Left renal pelvis (tissue), 4 donors: ENCODE results near the gene MEIS1. TPM values are rescaled to one million over a fixed set of nuclear protein-coding genes. Genes with fewer than 3 reads are reported as not detected.
"Not testable (repeated sequence)": the region's sequence is repeated elsewhere in the genome, so short reads cannot be mapped to it uniquely, and the experiment has no call there.

Experiments
- DNase-seq, 4 donors: peaks; one replicate each; pipeline ENCODE4 v3.0.0-alpha.2; 2013; ENCODE audit warnings: low read depth in 4 of 4, low spot score in 3 of 4
- polyA plus RNA-seq, 4 donors: library from polyadenylated mRNA; unstranded; fragments of 120-200 nt; gene quantifications; one replicate each; pipeline ENCODE4 v1.2.1, GENCODE V29; 2013; ENCODE audit not compliant: insufficient read length in 4 of 4

The MEIS1 gene
- 100 to 1,000 TPM; 119 to 314 (median 149) TPM for polyA plus RNA-seq

DNA sequence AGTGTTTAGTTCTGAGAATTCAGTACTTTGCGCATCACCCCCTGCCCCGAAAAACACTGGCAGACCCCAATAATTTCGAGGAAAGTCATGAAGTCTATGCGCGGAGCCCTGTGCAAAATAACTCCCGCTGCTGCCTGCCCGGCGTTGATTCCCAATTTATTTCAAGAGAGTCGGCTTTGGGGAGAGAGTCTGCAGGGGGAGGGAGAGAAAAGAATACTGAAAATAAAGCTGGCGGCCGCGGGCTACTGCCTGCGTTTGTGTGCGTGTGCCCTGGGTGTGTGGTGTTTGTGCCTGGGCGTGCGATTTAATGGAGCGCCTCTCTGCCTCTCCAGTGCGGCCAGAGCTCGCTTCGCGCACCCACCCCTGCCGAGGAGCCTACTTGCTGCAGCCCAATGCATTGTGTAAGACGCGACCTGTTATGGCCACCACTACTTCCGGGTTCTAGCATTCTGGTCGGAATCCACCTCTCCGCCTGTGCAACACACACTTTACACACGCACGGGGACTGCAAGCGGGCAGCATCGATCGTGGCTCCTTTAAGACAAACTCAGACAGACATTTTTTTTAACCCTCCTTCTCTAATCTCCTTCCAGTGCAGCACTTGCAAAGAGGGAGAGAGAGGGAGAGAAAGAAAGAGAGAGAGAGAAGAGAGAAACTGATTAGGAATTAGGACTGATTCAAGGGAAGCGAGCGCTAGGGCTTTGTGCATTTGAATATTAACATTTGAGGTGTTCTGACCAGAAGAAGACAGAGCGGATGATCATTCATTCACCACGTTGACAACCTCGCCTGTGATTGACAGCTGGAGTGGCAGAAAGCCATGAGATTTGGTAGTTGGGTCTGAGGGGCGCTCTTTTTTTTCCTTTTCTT lies at the start of gene MEIS1:
Gene MEIS1 (plus strand): TSS at position 447 of the 870 bp plus-strand sequence. CDS start 732 bp downstream, outside the sequence.
- peak in 3 of 4 donors; percentile 89 to 94 (median 90) for DNase-seq

DNA sequence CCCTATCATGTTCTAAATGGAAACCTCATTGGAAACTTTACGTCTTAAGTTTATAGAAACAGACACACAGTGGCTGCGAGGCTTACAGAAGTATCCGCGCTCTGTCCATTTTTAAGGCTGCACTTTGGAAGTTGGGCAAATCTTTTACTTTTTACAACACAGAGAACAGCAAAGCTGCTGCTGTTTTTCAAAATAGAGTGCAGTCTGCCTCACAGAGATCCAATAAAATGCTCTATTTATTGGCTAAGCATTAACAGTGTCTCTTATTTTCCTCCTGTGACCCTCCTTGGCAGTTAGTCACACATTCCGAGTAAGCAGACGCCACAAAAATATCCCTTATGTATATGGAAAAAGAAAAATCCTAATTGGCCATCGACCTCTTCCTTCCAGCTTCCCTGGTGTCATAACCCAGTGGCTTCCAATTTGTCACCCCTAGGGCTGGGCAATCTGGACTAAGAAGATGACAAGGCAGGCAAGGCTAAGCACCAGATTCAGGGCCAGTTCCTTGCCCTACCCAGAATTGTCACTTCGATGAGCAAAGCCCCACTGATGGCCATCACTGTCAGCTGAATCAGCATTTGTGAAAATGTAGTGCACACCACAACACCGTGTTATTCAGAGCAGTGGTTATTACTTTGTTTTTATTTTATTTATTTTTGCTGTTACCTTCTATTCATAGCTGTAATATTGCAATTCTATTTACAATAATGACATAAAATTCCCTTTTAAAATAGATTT lies 47.7 kb upstream of the MEIS1 start:
- no peak for DNase-seq

DNA sequence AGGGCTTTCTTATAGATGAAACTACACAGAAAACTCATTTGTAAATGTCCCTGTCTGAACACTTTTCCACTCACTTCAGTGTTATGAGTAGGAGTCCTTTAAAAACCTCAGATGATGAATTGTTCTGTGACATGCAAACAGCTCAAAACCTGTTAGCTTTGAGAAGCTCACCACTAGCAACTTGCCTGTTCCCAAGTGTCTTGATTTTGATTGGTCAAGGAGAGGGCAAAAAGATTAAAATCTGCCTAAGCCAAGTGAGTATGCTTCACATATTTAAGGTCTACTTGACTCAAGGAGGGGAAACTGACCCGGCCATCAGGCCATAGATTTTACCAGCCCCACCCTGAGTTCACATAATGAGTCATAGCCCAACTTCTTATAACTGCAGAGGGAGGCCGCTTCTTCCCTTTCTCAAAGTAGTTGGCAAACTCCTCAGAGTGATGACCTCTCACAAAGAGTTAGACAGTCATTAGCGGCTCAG lies 45.2 kb upstream of the MEIS1 start:
- no peak for DNase-seq

DNA sequence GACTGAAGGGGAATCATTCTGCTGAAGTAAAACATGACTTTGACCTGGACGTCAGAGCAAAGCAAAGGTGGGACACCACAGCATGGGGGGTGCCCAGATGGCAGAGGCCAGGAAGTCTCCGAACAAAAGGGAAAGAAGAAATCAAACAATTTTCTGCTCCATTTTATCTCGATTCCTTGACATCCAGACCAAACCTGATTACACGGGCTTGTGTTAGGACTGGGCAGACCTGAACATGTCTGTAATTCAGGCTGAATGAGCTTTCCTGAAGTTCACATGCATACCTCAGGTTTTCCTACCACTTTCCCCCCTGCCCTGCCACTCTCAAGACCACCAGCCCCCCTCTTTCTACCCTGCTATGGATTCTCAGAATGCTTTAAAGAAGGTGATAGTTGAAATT lies 44.8 kb upstream of the MEIS1 start:
- no peak for DNase-seq

DNA sequence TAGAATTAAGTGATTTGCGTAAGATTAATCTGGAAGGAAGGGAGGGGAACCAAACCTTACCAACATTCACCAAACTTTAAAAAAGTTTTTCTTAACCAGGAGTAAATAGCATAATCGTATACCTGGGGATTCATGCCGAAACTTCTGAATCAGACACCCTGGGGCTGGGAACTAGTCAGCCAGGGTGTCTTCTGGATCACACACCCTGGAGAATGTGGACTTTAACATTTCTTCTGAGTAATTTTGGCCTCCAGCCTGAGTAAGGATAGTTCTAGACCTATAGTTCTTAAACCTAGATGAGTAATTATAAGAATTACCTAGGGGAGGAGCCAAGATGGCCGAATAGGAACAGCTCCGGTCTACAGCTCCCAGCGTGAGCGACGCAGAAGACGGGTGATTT lies 44.1 kb upstream of the MEIS1 start:
- no peak for DNase-seq

DNA sequence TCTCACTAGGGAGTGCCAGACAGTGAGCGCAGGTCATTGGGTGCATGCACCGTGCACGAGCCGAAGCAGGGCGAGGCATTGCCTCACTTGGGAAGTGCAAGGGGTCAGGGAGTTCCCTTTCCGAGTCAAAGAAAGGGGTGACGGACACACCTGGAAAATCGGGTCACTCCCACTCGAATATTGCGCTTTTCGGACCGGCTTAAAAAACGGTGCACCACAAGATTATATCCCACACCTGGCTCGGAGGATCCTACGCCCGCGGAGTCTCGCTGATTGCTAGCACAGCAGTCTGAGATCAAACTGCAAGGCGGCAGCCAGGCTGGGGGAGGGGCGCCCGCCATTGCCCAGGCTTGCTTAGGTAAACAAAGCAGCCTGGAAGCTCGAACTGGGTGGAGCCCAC lies 43.7 kb upstream of the MEIS1 start:
- DNase-seq = not testable (repeated sequence)

DNA sequence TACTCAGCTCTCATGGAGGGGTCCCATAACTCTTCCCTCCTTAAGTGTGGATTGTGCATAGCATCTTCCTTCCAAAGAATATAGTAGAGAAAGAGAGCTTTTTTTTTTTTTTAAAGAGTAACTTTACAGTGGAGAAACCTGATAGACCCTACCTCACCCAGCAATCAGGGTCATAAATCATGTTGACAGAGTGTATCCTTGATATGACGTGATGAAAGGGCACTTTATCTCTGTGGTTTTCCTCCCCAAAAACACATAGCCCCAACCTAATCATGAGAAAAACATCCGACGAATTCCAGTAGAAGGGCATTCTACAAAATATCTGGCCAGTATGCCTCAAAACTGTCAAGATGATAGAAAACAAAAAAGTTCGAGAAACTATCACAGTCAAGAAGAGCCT lies 29.5 kb upstream of the MEIS1 start:
- DNase-seq = no peak

DNA sequence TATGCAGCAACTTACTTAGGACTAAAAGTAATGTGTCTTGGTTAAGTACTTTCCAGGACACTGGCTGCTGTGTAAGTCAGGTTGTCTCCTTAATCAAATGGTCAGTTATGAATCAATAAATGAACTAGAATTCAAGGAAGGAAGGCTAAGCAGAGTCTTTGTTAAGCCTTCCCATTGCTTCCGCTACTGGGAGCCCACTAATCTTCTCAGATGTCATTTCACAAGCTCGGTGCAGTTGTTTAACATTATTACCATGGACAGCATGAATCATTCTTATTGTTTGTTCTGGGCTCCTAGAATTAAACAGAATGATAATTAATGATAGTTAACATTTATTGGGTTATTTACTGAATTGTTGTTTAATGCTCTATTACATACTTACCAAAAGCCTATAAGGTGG lies 26.0 kb upstream of the MEIS1 start:
- DNase-seq = no peak

DNA sequence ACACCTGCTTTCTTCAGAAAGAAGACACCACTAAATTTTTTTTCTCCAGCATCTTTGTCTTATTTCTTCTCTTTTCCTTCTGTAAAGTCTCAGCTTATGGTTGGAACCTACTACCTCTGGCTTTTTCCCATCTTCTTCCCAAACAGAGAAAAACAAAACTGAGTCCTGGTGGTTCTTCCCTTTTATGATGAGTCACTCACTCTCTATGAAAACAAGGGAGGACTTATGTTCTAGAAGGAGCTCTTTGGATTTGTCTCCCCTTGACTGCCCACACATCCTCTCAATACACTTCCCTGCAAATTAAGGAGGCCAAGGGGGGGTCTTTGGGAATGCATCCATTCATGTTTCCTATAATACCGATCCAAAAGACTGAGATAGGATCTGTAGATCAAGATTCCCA lies 22.1 kb upstream of the MEIS1 start:
- no peak for DNase-seq

DNA sequence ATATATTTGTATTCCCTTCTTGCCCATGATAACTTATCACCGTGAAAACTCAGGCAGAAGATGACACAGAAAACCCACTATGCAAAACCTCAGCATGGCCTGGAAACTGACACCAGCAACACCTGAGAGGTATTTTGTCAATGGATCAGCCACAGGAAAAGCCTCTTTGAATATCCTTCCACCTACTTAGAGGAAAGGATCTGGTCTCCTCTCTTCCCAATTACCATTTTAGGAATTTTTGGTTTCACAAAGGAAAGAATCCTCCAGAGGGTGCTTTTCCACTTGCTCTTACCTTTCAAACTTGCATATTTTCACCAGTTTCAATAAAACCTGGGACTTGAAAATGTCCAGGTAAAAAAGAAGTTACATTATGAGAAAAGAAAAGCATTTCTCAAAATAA lies 20.0 kb upstream of the MEIS1 start:
- DNase-seq = no peak

DNA sequence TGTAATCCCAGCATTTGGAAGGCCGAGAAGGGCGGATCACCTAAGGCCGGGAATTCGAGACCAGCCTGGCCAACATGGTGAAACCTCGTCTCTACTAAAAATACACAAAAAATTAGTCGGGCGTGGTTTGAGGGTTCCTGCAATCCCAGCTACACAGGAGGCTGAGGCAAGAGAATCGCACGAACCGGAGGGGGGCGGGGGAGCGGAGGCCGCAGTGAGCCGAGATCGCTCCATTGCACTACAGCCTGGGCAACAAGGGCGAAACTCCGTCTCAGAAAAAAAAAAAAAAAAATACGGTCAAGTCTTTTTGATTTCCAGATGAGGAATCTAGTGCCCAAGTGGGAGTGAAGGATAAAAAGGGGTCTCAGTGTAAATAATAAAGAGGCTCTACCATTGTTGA lies 16.5 kb upstream of the MEIS1 start:
- DNase-seq = no peak

DNA sequence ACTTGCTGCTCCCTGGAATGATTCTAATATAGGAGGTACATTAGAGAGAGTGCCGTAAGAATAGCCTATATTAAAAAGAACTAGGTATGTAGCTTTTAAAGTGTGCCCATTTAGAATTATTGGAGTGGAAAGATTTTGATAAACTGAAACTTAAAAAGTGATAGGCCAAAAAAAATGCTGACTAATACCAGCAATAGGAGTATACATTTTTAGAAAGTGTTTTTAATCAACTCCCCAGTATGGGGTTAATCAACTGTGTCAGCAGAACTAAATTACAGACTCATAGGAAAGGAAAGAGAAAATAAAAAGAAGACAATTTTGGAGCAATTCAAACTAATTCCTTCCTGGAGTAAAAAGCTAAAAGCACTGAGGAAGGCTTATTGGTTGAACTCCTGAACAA lies 13.3 kb upstream of the MEIS1 start:
- DNase-seq = no peak

DNA sequence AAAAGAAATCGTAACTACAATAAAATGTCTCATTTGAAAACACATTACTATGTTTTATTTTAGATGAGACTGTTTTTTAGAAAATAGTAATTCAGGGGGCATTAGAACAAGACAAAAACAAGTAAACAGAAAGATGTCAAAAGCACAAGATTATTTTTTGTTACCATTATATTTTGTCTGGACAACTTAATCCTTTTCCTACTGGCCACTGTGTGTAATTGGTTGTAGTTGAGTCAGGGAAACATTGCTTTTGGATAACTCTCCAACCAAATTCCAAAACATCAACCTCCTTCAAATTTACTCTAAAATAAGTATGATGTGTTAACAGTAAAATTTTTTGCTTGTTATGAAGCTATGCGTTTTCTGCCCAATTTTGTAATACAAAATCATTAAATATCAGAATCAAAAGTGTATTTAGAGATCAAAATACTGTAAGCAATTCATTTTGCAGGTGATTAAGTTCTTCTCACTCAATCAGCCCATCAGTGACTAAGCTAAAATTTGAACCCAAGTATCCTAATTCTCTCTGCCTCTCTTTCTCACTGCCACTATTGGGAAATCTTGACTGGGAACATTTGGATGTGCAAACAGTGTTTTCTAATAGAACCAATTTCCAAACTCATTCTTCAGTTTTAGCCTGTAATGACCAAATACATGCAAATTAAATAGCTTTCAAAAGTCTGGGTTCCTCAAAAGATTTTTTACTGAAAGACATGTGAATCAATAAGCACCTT lies 11.4 kb upstream of the MEIS1 start:
- no peak for DNase-seq

DNA sequence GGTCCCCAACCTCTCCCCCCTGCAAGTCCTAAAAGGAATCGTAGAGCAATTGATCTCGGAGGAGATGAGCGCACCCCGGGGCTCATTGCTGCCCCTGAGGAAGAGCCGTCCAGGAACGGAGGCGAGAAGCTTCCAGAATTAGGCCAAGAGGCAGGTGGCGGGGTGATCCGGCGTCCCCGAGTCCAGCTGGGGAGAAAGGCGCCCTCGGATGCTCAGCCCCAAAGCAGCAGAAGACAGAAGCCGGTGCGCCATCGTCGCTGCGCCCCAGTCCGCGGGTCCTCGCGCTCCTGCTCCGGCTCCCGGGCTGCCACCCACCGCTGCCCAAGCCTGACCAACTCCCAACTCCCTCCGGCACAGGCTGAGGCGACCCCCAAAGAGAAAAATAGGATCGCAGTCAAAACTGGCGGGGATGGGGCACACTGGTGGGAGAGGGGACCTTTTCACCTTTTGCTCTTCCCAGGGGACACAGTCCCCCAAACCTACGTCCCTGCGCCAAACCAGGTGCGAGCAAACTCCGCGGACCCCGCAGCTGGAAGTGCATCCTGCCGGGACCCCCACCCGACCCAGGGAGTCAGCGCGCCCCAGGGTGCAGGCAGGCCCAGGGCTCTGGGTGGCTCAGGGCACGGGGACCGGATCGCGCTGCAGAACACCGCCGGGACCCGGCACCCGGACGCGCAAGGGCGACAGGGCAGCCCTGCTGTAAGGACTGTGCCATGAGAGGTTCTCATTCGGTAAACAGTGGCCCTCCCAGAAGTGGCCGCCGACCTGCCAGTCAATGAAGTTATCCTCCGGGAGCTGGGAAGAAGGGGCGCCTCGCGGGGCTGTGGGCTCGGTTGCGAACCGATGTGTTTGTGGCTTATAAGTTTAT lies 8.4 kb upstream of the MEIS1 start:
- DNase-seq = no peak

DNA sequence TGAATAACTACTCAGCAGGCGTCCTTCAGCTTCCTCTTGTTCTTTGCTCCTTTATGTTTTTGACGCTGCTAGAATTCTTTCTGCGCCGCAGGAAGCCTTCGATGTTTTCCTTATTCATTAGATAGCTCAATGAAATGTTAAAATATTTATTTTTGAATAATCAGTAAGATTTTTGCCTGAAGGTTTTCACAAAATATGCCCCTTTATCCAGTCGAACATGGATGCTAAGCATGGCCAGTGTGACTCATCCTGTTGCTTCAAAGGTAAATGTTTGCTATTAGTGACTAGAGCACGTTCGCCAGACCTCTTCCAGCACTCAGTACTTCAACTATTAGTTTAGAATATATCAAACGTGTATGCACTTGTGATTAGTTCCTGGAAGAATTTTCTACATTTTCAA lies 7.6 kb upstream of the MEIS1 start:
- no peak for DNase-seq

DNA sequence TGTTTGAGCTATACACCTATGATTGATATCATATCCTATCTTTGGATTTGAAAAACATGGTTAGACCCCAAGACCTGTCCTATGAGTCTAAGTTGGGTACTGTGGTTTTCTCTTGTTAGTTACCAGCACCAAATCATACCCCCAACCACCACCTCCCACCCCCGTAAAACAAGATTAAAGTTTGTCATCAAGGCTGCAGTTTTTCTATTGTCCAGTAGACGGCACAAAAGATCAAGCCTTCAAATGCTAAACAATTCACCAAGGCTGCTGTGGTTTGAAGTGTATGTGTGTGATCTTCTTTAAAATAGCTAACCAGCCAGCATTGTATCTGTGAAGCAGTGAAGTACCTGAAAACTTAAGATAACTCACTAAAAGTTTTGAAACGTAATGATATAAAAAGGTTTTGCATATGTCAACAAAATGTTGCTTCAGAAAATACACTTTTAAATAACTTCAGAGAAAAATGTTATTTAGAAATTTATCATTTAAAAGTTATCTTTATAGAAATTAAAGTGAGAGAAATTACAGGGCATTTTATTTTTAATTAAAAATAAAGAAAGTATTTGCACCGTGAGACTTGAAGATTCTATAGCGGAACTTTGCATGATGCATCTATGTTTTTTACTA lies 5.8 kb upstream of the MEIS1 start:
- no peak for DNase-seq

DNA sequence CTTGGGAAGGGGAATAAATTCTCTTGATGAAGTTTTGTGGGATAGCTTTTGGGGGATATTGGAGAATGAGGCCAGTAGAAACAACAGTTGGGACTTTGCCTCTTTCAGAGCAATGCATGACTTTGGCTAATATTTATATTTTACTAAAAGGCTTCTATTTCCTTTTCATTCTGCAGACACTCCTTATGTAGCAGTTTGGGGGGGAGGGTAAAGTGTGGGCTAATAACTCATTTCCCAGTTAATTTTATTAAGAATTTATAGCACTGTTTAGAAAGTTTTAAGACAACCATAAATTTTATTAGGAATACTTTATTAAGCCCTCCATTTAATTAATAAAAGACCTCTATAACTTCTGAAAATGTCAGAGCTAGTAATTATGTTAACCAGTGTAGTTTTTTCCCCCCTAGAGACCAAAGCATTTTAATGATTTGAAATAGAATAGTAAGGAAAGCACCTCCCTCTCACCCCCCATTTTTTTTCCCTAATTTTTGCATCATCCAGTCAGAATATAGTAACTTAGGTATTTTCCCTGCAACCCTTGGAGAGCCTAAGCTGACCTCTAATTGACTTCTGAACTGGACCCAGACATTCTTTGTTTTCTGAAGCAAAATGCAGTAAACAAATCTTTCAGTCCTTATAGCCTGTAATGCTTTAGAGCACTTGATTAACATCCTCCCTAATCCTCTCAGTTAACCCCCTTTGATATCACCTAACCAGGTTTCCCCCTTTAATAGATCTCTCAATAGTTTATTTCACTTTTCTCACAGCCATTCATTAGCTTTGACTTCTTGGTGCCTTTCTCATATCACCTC lies 5.0 kb upstream of the MEIS1 start:
- no peak for DNase-seq

DNA sequence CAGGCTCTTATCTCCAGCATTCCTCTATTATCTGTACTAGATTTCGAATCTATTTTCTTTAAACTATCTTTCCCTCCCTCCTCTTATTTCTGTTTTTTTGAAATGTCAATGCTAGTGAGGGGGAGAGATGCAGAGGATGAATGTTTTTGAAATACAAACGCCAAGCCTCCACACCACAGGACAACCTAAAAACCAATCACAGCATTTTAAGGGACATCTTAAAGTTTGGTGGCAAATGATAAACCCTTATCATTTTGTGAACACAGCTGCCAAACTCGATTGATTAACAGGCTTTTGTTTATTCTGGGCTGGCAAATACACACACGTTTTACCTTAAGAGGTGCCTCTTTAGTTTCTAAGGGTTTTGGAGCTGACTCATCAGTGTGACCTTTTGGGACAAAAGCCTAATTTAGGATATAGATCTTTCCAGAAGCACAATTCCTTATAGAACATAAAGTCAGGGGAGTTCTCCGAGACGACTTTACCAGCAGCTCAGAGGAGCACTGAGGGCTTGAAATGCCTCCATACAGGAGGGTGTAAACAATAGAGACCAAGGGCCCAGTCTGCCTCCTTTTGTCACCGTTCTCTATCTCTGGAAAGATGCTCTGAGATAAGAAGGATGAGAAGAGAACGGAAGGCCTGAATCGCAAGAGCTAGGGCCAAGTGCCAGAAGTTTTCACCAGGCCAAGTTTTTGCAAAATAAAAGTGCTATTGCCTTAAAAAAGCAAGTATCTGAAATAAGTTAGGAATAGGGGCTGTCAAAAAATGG lies 4.2 kb upstream of the MEIS1 start:
- DNase-seq = no peak
